GM18873 (cell line): ENCODE measurements around the gene SPRR2F.
"Not testable (repeated sequence)": the region's sequence is repeated elsewhere in the genome, so short reads cannot be mapped to it uniquely, and the experiment has no call there.

ENCODE experiments used
- ATAC-seq: cut with Tn5 transposase; IDR thresholded peaks from one replicate; pipeline ENCODE4 v1.9.1; 2021; ENCODE audit warnings: mild to moderate bottlenecking, moderate library complexity, moderate number of reproducible peaks; ENCODE audit not compliant: unreplicated experiment, low FRiP score

Gene SPRR2F

GRCh38 chr1:153113416-153113815 lies at the start of gene SPRR2F:
SPRR2F (minus strand) TSS chr1:153113516; CDS start chr1:153112733, 783 bp downstream.
- ATAC-seq = no peak

GRCh38 chr1:153155541-153155940 lies 42.2 kb upstream of the SPRR2F start:
- ATAC-seq = no peak

GRCh38 chr1:153152481-153152880 lies 39.2 kb upstream of the SPRR2F start:
- ATAC-seq = no peak

GRCh38 chr1:153150846-153151245 lies 37.5 kb upstream of the SPRR2F start, which contains the start of gene SPRR2G:
SPRR2G (minus strand) TSS chr1:153150890; CDS start chr1:153150110, 780 bp downstream.
- ATAC-seq = no peak

GRCh38 chr1:153141377-153141776 lies 28.1 kb upstream of the SPRR2F start:
- ATAC-seq = no peak

- no peak for ATAC-seq
Observed at GRCh38 chr1:153140484-153140883, 27.2 kb upstream of the SPRR2F start.

GRCh38 chr1:153133743-153134142 lies 20.4 kb upstream of the SPRR2F start:
- no peak for ATAC-seq

- no peak for ATAC-seq
Observed at GRCh38 chr1:153133267-153133666, 20.0 kb upstream of the SPRR2F start.

- not testable (repeated sequence) for ATAC-seq
Observed at GRCh38 chr1:153128688-153129087, 15.4 kb upstream of the SPRR2F start.

- ATAC-seq = no peak
Observed at GRCh38 chr1:153127296-153127695, 14.0 kb upstream of the SPRR2F start.

- no peak for ATAC-seq
Observed at GRCh38 chr1:153125536-153125935, 12.2 kb upstream of the SPRR2F start.

GRCh38 chr1:153123793-153124192 lies 10.5 kb upstream of the SPRR2F start:
- not testable (repeated sequence) for ATAC-seq

- no peak for ATAC-seq
Observed at GRCh38 chr1:153122831-153123421, 9.6 kb upstream of the SPRR2F start.

- no peak for ATAC-seq
Observed at GRCh38 chr1:153120945-153121344, 7.6 kb upstream of the SPRR2F start.

- ATAC-seq = no peak
Observed at GRCh38 chr1:153119491-153119971, 6.2 kb upstream of the SPRR2F start.

- not testable (repeated sequence) for ATAC-seq
Observed at GRCh38 chr1:153115264-153115663, 1.9 kb upstream of the SPRR2F start.

- not testable (repeated sequence) for ATAC-seq
Observed at GRCh38 chr1:153112454-153112853, 862 bp downstream of the SPRR2F start.

- ATAC-seq = no peak
Observed at GRCh38 chr1:153100245-153100644, 13.1 kb downstream of the SPRR2F start.

- no peak for ATAC-seq
Observed at GRCh38 chr1:153099461-153100045, 13.8 kb downstream of the SPRR2F start.

- ATAC-seq = no peak
Observed at GRCh38 chr1:153095764-153096163, 17.6 kb downstream of the SPRR2F start.

GRCh38 chr1:153094426-153094825 lies 18.9 kb downstream of the SPRR2F start, which contains the start of gene SPRR2E:
SPRR2E (minus strand) TSS chr1:153094526; CDS start chr1:153093751, 775 bp downstream.
- no peak for ATAC-seq

GRCh38 chr1:153087652-153088051 lies 25.7 kb downstream of the SPRR2F start:
- ATAC-seq = no peak
